Measurements from ENCODE around the gene ZFP92.

ZFP92 gene

DNA sequence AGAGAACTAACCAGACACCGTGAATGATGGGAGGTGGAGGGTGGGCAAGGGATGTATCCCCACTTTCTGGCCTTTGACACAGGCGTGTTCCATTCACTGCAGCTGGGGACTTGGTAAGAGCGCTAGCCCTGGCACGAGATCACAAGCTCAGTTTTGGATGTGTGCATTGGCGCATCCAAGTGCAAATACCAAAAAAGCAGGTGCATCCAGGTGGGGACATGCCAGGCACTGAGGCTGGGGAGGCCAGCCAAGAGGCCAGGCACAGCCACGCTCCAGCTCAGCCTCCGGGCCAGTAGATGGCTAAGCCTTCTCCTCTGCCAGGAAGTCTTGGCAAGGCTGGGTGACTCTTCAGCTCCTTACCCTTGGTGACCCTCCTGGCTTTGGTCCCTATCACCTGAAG, 4.4 kb upstream of the ZFP92 start:
- peaks cover 37% of the 10 kb centered on the region for H3K27me3 ChIP-seq (ENCODE audit: insufficient read depth, low read length)
- H3K4me3 ChIP-seq (ENCODE audit: low read length): no peak overlapping the region
- H3K4me1 ChIP-seq (ENCODE audit: insufficient read depth, low read length): no peaks in the 10 kb centered on the region
- no peaks in the 10 kb centered on the region for H3K36me3 ChIP-seq (ENCODE audit: insufficient read depth, low read length)
- no peaks in the 10 kb centered on the region for H3K9me3 ChIP-seq (ENCODE audit: low read length)
- H2AFZ ChIP-seq (ENCODE audit: low read depth, low read length): no peak overlapping the region

DNA sequence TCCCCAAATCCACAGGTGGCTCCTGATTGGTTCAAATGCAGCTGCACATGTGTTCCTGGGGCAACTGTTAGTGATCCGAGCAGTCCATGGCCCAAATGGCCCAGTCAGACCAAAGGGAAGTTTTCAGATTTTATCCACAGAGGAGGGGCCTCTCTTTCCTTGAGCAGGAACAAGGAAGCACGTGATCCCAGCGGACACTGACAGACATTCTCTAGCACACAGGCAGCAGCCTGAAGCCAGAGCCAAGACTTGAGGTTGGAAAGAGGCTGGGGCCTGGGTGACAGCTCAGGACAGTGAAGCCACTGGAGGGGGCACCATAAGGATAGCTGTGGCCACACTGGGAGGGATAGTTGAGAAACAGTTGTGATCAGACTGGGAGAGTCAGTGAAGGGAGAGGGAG, 3.5 kb upstream of the ZFP92 start:
- H3K36me3 ChIP-seq (ENCODE audit: insufficient read depth, low read length): no peaks in the 10 kb centered on the region
- no peak overlapping the region for H2AFZ ChIP-seq (ENCODE audit: low read depth, low read length)
- no peaks in the 10 kb centered on the region for H3K4me1 ChIP-seq (ENCODE audit: insufficient read depth, low read length)
- H3K9me3 ChIP-seq (ENCODE audit: low read length): no peaks in the 10 kb centered on the region
- H3K27me3 ChIP-seq (ENCODE audit: insufficient read depth, low read length): peaks cover 43% of the 10 kb centered on the region
- H3K4me3 ChIP-seq (ENCODE audit: low read length): no peak overlapping the region

DNA sequence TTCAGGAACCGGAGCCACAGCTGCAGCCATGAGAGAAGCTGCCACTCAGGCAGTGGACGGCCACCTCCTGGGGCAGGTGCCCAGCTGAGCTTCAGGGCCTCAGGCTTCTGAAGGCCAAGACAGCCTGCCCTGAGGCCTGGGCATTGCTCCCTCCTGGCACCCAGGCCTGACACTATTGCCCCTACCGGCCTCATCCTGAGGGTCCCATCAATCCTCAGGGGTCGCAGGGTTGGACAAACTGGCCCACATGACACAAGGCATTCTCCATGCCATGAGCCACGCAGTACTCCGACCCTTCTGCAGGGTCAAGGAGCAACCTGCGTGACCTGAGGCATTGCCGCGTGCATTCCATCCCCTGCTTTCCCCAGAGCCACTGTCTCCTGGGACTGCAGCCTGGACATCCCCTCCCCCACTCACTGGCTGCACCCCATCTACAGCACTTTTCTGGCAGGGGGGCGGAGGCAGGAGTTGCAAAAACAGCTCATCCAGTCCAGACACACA, 3.0 kb upstream of the ZFP92 start:
- Histone ChIP-seq H3K27me3 (ENCODE audit: insufficient read depth, low read length) (peaks cover 47% of the 10 kb centered on the region), H3K36me3 (ENCODE audit: insufficient read depth, low read length) (no peaks in the 10 kb centered on the region), H3K9me3 (ENCODE audit: low read length) (no peaks in the 10 kb centered on the region), H2AFZ (ENCODE audit: low read depth, low read length) (no peak overlapping the region), H3K4me1 (ENCODE audit: insufficient read depth, low read length) (no peaks in the 10 kb centered on the region), H3K4me3 (ENCODE audit: low read length) (no peak overlapping the region)

DNA sequence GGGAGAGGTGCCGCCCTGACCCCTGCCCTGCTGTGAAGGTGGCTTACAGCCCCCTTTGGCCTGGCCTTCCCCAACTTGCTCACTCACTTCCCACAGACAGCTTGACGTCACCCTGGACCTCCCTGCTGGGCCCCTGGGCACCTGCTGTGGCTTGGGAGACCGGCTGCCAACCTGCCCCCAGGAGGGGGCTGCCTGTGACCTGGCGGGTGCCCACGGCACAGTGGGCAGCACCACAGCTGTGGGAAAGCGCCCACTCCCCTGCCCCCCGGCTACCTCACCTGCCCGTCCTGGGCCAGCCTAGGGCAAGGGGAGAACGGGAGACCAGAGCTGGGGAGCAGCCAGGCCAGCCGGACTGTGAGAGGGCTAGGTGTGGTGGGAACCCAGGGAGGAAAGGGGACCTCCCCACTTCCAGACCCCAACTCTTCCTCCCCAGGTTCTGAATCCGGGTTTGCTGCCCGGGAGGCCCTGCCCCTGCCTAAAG, 2.4 kb upstream of the ZFP92 start:
- peaks cover 45% of the 10 kb centered on the region for H3K27me3 ChIP-seq (ENCODE audit: insufficient read depth, low read length)

DNA sequence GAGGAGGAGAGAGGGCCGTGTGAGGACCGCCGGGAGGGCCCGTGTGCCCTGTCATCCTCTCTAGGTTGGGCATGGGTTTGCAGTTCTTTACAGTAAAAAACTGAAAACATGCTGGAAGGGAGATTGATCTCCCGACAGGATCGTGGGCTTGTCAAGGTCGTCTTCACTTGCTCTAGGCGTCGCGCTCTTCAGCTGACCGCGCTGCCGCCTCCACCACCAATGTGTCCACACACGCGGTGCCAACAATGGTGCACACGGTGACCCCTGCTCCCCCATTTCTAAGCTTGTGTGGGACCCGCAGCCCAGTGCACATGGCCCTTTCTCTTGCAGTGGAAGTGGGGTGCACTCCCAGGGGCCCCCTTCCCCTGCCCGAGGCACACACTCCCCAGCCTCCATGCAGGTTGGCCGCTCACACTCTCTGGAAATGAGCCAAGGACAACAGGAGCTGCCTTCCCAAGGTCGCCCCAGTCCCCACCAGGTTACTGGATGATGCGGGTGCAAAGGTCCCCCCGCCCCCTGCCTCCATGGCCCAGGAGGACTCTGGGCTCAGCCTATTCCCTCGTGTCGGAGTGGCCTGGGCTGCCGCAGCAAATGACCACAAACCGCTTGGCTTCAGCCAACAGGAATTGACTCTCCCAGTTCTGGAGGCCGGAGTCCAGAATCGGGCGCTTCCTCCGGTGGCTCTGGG, 1.7 kb upstream of the ZFP92 start:
- peaks cover 45% of the 10 kb centered on the region for H3K27me3 ChIP-seq (ENCODE audit: insufficient read depth, low read length)
- no peaks in the 10 kb centered on the region for H3K4me1 ChIP-seq (ENCODE audit: insufficient read depth, low read length)
- no peak overlapping the region for H2AFZ ChIP-seq (ENCODE audit: low read depth, low read length)
- no peaks in the 10 kb centered on the region for H3K36me3 ChIP-seq (ENCODE audit: insufficient read depth, low read length)
- H3K4me3 ChIP-seq (ENCODE audit: low read length): no peak overlapping the region
- H3K9me3 ChIP-seq (ENCODE audit: low read length): no peaks in the 10 kb centered on the region

More for the DNA sequence above, 2.4 kb upstream of the ZFP92 start:
- Histone ChIP-seq H3K4me3 (ENCODE audit: low read length) (no peak overlapping the region), H3K36me3 (ENCODE audit: insufficient read depth, low read length) (no peaks in the 10 kb centered on the region), H2AFZ (ENCODE audit: low read depth, low read length) (no peak overlapping the region), H3K9me3 (ENCODE audit: low read length) (no peaks in the 10 kb centered on the region), H3K4me1 (ENCODE audit: insufficient read depth, low read length) (no peaks in the 10 kb centered on the region)

DNA sequence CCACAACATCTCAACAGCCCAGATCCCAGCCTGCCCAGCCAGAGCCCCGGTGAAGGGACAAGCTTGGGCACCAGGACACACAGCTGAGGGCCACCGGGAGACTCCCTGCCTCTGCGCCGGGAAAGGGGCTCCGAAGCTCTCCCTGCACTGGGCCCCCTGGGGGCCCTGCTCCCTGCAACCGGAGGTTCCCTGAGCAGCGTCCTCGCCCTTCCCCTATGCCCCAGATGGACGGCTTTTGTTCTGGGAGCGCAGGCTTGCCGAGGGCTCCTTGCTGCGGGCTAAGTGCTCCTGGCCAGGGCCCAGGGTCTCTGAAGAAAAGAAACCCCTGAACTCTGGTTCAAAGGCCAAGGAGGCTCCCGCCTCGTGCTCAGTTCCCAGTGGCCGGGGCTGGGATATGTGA, 899 bp upstream of the ZFP92 start:
- peaks cover 43% of the 10 kb centered on the region for H3K27me3 ChIP-seq (ENCODE audit: insufficient read depth, low read length)
- no peak overlapping the region for H3K4me3 ChIP-seq (ENCODE audit: low read length)
- no peaks in the 10 kb centered on the region for H3K36me3 ChIP-seq (ENCODE audit: insufficient read depth, low read length)
- H3K4me1 ChIP-seq (ENCODE audit: insufficient read depth, low read length): no peaks in the 10 kb centered on the region
- no peaks in the 10 kb centered on the region for H3K9me3 ChIP-seq (ENCODE audit: low read length)
- no peak overlapping the region for H2AFZ ChIP-seq (ENCODE audit: low read depth, low read length)

DNA sequence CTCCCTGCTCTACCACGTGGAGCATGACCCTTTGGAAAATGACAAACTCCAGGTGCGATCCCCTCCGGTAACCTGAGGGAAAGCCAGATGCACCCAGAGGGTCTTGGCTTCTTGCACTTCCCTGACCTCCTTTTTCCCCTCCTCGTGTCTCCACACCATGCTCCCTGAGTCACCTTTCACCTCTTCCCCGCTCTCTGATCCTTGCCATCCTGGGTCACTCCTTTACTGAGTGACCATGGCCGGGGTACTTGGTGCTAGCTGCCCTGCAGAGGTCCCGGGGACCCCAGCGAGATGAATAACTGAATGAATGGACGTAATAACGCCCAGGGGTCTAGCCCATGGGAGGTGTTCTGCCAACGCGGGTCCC, 401 bp upstream of the ZFP92 start:
- peaks cover 40% of the 10 kb centered on the region for H3K27me3 ChIP-seq (ENCODE audit: insufficient read depth, low read length)
- no peaks in the 10 kb centered on the region for H3K4me1 ChIP-seq (ENCODE audit: insufficient read depth, low read length)
- H3K9me3 ChIP-seq (ENCODE audit: low read length): no peaks in the 10 kb centered on the region
- no peak overlapping the region for H3K4me3 ChIP-seq (ENCODE audit: low read length)
- H3K36me3 ChIP-seq (ENCODE audit: insufficient read depth, low read length): no peaks in the 10 kb centered on the region
- H2AFZ ChIP-seq (ENCODE audit: low read depth, low read length): no peak overlapping the region

DNA sequence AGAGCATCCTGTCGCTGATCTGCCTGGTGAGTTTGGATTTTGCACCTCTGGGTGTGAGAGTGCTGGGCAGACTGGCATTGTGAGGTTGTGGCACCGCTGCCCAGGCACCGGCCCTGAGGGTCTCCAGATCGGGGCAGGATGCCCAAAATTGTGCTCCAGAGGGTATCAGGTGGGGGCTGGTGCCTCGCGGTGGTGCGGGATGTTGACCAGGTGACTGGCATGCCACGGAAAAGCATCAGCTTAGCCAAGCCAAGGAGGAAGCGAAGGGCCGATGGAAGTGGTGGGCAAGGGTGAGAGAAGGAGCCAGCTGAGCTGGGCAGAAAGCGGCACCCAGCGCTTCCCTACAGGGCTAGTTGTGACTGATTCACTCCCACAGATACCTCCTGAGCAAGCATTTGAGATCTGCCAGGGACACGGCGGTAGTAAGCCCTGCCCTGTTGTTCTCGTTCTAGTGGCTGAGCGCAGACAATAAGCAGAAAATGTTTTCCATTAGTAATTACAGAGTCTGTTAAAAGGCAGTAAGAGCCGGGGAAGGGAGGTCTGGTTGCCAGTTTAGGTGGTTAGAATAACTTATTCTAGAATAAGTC, 809 bp downstream of the ZFP92 start:
- Histone ChIP-seq H3K27me3 (ENCODE audit: insufficient read depth, low read length) (peaks cover 30% of the 10 kb centered on the region), H3K9me3 (ENCODE audit: low read length) (no peaks in the 10 kb centered on the region), H3K4me1 (ENCODE audit: insufficient read depth, low read length) (no peaks in the 10 kb centered on the region), H2AFZ (ENCODE audit: low read depth, low read length) (no peak overlapping the region), H3K36me3 (ENCODE audit: insufficient read depth, low read length) (no peaks in the 10 kb centered on the region), H3K4me3 (ENCODE audit: low read length) (no peak overlapping the region)

DNA sequence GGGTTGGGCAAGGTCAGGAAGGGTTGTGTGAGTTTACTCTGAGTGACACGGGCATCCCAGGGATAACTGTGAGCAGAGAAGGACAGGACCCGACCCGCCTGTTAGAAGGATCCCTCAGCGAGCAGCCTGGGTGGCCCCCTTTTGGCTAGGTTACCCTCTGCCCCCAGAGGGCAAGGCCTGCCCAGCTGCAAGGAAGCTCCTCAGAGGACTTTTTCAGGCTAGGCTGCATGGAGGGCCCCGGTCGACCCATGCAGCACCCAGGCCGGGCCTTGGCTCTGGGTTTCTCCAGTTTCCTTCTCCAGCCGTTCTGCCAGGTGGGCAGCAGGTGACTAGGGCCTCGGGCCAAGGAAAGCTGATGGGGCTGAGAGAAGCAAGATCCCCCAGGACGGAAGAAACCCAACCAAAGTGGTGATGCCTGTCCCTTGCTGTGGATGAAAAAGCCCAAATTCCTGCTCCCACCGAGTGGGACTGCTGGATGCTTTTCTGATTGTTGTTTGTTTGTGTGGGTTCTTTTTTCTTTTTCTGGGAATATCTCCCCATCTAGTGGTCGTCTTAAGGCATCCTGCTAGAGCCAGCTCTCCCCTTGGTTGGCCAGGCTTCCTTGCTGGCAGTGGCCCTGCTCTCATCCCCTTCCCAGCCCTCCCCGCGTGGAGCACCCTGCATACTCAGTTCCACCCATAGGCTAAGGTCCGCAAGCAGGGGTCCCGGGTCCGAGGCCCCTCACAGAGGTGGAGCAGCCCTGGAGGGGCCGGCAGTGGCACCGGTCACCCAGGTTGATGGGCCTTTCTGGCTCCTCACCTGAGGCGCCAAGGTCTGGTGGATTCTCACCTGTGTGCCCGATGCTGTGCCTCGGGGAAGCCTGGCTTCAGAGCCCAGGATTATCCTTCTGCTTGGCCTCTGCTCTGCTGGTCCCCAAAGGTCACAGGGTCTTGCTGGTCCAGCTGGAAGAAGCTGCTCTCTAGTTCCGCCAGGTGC, 1.8 kb downstream of the ZFP92 start:
- H3K4me3 ChIP-seq (ENCODE audit: low read length): no peak overlapping the region
- H3K27me3 ChIP-seq (ENCODE audit: insufficient read depth, low read length): peaks cover 27% of the 10 kb centered on the region
- H3K4me1 ChIP-seq (ENCODE audit: insufficient read depth, low read length): no peaks in the 10 kb centered on the region
- H3K9me3 ChIP-seq (ENCODE audit: low read length): no peaks in the 10 kb centered on the region
- no peaks in the 10 kb centered on the region for H3K36me3 ChIP-seq (ENCODE audit: insufficient read depth, low read length)
- no peak overlapping the region for H2AFZ ChIP-seq (ENCODE audit: low read depth, low read length)

DNA sequence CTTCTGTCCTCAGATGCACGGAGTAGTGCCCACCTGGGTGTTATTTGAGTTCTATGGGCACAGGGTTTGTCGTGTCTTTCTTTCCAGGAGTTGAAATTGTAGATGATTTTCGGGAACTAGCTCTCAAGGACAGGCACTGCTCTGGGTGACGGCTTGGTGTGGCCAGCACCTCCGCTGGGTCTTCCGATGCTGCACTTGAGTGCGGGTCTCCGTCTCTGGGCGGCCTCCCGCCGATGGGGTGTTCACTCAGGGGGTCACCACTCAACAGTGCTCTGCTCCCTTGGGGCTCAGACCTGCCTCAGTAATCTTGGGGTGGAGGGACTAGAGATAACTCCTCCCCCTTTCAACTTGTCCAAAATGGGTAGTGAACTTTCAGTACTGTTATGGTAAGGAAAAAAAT, 2.5 kb downstream of the ZFP92 start:
- no peaks in the 10 kb centered on the region for H3K36me3 ChIP-seq (ENCODE audit: insufficient read depth, low read length)
- no peaks in the 10 kb centered on the region for H3K9me3 ChIP-seq (ENCODE audit: low read length)
- H2AFZ ChIP-seq (ENCODE audit: low read depth, low read length): no peak overlapping the region
- peaks cover 32% of the 10 kb centered on the region for H3K27me3 ChIP-seq (ENCODE audit: insufficient read depth, low read length)
- H3K4me1 ChIP-seq (ENCODE audit: insufficient read depth, low read length): no peaks in the 10 kb centered on the region
- no peak overlapping the region for H3K4me3 ChIP-seq (ENCODE audit: low read length)

DNA sequence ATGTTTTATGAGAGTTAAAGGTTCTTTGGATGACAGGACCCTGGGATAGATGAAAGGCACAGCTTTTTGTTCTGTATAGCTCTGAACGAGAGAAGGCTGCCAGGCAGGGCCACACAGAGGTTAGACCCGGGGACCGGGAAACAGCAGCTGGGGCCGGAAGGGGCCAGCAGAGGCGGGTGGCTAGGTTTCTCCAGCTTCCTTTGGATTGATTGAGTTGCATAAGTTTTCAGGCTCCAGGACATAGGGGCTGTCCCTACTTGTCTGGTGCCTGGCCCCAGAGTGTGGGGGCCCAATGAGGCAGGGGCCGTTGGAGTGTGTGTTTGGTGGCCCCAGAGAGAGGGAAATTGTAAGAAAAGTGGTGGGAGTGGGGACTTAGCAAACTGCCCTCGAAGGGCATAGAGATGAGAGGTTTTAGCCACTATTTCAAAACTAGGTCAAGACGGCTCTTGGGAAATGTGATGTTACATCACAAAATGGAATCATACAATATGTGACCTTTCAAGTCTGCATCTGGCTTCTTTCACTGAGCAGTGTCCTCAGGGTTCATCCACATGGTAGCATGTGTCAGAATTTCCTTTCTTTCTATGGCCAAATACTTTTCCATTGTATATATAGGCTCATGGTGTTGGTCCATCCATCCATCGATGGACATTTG, 3.7 kb downstream of the ZFP92 start:
- Histone ChIP-seq H3K27me3 (ENCODE audit: insufficient read depth, low read length) (peaks cover 40% of the 10 kb centered on the region), H3K9me3 (ENCODE audit: low read length) (no peaks in the 10 kb centered on the region), H2AFZ (ENCODE audit: low read depth, low read length) (no peak overlapping the region), H3K36me3 (ENCODE audit: insufficient read depth, low read length) (no peaks in the 10 kb centered on the region), H3K4me3 (ENCODE audit: low read length) (no peak overlapping the region), H3K4me1 (ENCODE audit: insufficient read depth, low read length) (no peaks in the 10 kb centered on the region)

DNA sequence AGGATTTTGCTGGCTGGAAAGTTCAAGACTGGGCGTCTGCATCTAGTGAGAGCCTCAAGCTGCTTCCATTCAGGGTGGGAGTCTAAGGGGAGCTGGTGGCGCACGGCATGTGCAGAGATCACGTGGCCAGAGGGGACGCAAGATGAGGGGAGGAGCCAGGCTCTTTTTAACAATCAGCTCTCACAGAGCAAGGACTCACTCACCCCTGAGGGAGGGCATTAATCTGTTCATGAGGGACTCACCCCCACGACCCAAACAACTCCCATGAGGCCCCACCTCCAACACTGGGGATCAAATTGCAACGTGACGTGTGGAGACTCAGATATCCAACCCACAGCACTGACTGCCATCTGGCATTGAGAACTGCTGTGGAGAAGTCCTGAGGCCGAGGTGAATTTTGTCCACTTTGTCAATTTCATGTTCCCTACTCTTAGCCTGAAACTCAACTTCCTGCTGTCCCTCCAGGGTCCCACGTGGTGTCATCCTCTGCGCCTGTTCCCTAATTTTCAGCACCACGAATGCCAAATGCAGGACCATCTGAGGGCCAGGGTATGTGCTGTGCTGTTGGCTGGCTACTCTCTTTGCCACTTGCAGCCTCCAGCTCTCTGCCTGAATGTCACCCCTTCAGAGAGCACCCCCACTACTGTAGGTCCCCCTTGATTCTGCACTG, 5.6 kb downstream of the ZFP92 start:
- no peaks in the 10 kb centered on the region for H3K9me3 ChIP-seq (ENCODE audit: low read length)
- H3K4me1 ChIP-seq (ENCODE audit: insufficient read depth, low read length): no peaks in the 10 kb centered on the region
- H3K4me3 ChIP-seq (ENCODE audit: low read length): no peak overlapping the region
- peaks cover 38% of the 10 kb centered on the region for H3K27me3 ChIP-seq (ENCODE audit: insufficient read depth, low read length)
- no peak overlapping the region for H2AFZ ChIP-seq (ENCODE audit: low read depth, low read length)
- H3K36me3 ChIP-seq (ENCODE audit: insufficient read depth, low read length): no peaks in the 10 kb centered on the region

All from neuron (in vitro differentiated cells).